Karpas-422 (cell line): Measurements from ENCODE around the gene LRCH2. TPM values are rescaled to one million over a fixed set of nuclear protein-coding genes. Genes with fewer than 3 reads are reported as not detected.
"Not testable (repeated sequence)": the region's sequence is repeated elsewhere in the genome, so short reads cannot be mapped to it uniquely, and the experiment has no call there.

Source experiments
- DNase-seq: peaks from one replicate; pipeline ENCODE4 v3.0.0-alpha.2; 2015
- H2AFZ ChIP-seq: fragments of 200-600 bp; sonication (generic); 2 replicates; pipeline ENCODE4 v1.6.1; 2014; ENCODE audit warnings: antibody characterized with exemption, low read length, mixed read lengths
- H3K27ac ChIP-seq: fragments of 200-600 bp; sonication (generic); 2 replicates; pipeline ENCODE4 v1.5.1; 2014; ENCODE audit warnings: mild to moderate bottlenecking, low read length, moderate library complexity
- H3K27me3 ChIP-seq: fragments of 200-600 bp; sonication (generic); 2 replicates; pipeline ENCODE4 v1.6.1; 2014; ENCODE audit warnings: low read length, mixed read lengths
- H3K36me3 ChIP-seq: fragments of 200-600 bp; sonication (generic); 2 replicates; pipeline ENCODE4 v1.6.1; 2014; ENCODE audit warnings: low read length, mixed read lengths; ENCODE audit not compliant: insufficient read depth
- H3K4me1 ChIP-seq: fragments of 200-600 bp; sonication (generic); 2 replicates; pipeline ENCODE4 v1.6.1; 2014; ENCODE audit warnings: mild to moderate bottlenecking, low read length, mixed read lengths
- H3K4me2 ChIP-seq: fragments of 200-600 bp; sonication (generic); 2 replicates; pipeline ENCODE4 v1.6.1; 2014; ENCODE audit warnings: low read length, low read depth, mild to moderate bottlenecking; ENCODE audit not compliant: poor library complexity, severe bottlenecking
- H3K4me3 ChIP-seq: fragments of 200-600 bp; sonication (generic); 2 replicates; pipeline ENCODE4 v1.5.1; 2014; ENCODE audit warnings: mild to moderate bottlenecking, antibody characterized with exemption, low read length, mixed read lengths
- H3K79me2 ChIP-seq: fragments of 200-600 bp; sonication (generic); 2 replicates; pipeline ENCODE4 v1.6.1; 2014; ENCODE audit warnings: mild to moderate bottlenecking, low read length, mixed read lengths
- H3K9ac ChIP-seq: fragments of 200-600 bp; sonication (generic); 2 replicates; pipeline ENCODE4 v1.6.0; 2014; ENCODE audit warnings: low read length
- H3K9me2 ChIP-seq: fragments of 200-600 bp; sonication (generic), shearing (Covaris generic); replicated peaks from 2 replicates; pipeline ENCODE4 v1.6.0; 2014; ENCODE audit warnings: mild to moderate bottlenecking, low read length, moderate library complexity; ENCODE audit not compliant: insufficient read depth
- H3K9me3 ChIP-seq: fragments of 300-700, 200-600 bp; sonication (generic); 2 replicates; pipeline ENCODE4 v1.6.1; 2014; ENCODE audit warnings: low read length, mixed read lengths
- H4K20me1 ChIP-seq: fragments of 200-600 bp; sonication (generic); 2 replicates; pipeline ENCODE4 v1.6.1; 2014; ENCODE audit warnings: mild to moderate bottlenecking, antibody characterized with exemption, low read length, low read depth; ENCODE audit not compliant: insufficient read depth
- total RNA-seq: library from RNA; depleted of rRNA; stranded (reverse); fragments of >200 nt; shearing (Covaris generic); gene quantifications from 2 replicates; pipeline ENCODE4 v1.2.3, GENCODE V29; 2014; ENCODE audit warnings: low replicate concordance

The LRCH2 gene
- total RNA-seq, 1 experiment from 2014 or later, result not detected

DNA sequence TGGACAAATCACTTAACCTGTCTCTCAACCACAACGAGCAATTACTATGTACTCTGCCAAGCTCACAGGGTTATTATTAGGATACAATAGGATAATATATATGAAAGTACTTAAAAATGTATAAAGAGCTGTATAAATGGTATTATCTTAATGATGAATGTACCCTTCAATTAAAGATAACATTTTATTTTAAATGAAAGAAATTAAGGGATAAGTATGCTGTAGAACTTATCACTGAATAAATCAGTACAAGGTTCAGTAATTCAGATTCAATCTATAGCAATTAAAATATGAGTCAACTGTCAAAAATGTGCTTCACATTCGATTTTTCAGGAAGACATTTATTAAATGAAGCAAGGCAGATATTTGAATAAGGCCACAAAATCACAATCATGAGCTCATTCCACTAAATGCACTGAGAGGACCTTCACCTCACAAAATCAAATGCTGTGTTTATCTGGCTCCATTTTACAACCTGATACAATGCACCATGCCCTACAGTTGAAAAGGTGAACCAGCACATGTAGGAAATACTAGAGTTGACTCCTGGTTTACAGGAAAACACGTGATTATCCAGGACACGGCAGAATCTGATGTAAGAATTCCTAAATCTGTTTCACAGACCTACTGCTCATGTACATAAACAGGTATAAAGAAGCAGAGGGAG, 4.4 kb downstream of the LRCH2 start:
- H3K9ac ChIP-seq, result no peak overlapping the region
- no peaks in the 10 kb centered on the region for H4K20me1 ChIP-seq
- no peaks in the 10 kb centered on the region for H3K9me3 ChIP-seq
- no peak overlapping the region for H3K27ac ChIP-seq
- no peaks in the 10 kb centered on the region for H3K27me3 ChIP-seq
- no peaks in the 10 kb centered on the region for H3K79me2 ChIP-seq
- H3K9me2 ChIP-seq, result no peaks in the 10 kb centered on the region
- H3K4me1 ChIP-seq, result no peaks in the 10 kb centered on the region
- DNase-seq, result no peak
- H3K4me2 ChIP-seq, result no peak overlapping the region
- H3K36me3 ChIP-seq, result no peaks in the 10 kb centered on the region
- no peak overlapping the region for H3K4me3 ChIP-seq
- H2AFZ ChIP-seq, result no peak overlapping the region

DNA sequence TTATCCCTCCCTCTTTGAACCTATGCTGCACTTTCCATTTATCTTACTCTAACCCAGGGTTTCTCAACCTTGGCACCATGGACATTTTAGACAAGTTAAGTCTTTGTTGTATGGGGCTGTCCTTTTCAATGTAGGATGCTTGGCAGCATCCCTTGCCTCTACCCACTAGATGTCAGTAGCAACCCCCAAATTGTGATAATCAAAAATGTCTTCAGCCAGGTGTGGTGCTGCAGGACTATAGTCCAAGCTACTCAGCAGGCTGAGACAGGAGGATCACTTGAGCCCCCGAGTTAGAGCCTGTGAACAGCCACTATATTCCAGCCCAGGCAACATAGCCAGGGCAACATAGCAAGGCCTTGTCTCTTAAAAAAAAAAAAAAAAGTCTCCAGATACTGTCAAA, 7.0 kb downstream of the LRCH2 start:
- Histone ChIP-seq H3K4me3 (no peak overlapping the region), H3K9ac (no peak overlapping the region), H3K4me2 (no peak overlapping the region), H3K4me1 (no peaks in the 10 kb centered on the region), H3K79me2 (no peaks in the 10 kb centered on the region), H3K27ac (no peak overlapping the region), H2AFZ (no peak overlapping the region), H3K27me3 (no peaks in the 10 kb centered on the region), H3K36me3 (no peaks in the 10 kb centered on the region), H3K9me3 (no peaks in the 10 kb centered on the region), H3K9me2 (no peaks in the 10 kb centered on the region), H4K20me1 (no peaks in the 10 kb centered on the region)
- DNase-seq, result peak; percentile 71

DNA sequence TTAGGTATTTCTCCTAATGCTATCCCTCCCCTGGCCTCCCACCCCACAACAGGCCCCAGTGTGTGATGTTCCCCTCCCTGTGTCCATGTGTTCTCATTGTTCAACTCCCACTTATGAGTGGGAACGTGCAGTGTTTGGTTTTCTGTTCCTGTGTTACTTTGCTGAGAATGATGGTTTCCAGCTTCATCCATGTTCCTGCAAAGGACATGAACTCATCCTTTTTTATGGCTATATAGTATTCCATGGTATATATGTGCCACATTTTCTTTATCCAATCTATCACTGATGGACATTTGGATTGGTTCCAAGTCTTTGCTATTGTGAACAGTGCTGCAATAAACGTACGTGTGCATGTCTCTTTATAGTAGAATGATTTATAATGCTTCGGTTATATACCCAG, 16.6 kb downstream of the LRCH2 start:
- not testable (repeated sequence) for DNase-seq

DNA sequence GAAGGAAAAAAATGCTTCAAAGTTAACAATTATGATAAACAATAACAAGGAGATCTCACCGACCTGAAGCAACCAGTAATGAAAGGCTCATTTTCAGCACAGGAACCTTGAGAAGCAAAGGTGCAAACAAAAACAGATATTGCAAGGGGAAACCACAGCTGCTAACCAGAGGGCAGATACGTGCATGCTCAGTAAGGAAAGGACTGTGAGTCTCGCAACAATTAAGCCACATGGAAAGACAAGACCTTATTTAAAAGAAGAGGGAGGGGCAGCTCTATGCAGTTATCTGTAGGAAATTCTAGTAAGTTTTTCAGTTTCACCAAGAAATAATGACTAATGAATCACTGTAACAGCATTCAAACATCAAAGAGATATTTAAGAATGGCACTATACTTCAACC, 19.3 kb downstream of the LRCH2 start:
- H3K27me3 ChIP-seq, result no peaks in the 10 kb centered on the region
- H3K4me3 ChIP-seq, result no peak overlapping the region
- H3K9me3 ChIP-seq, result no peaks in the 10 kb centered on the region
- no peak overlapping the region for H3K4me2 ChIP-seq
- H3K27ac ChIP-seq, result no peak overlapping the region
- no peaks in the 10 kb centered on the region for H3K36me3 ChIP-seq
- H3K9me2 ChIP-seq, result no peaks in the 10 kb centered on the region
- H3K4me1 ChIP-seq, result no peaks in the 10 kb centered on the region
- H3K79me2 ChIP-seq, result no peaks in the 10 kb centered on the region
- H3K9ac ChIP-seq, result no peak overlapping the region
- no peaks in the 10 kb centered on the region for H4K20me1 ChIP-seq
- H2AFZ ChIP-seq, result no peak overlapping the region
- DNase-seq, result no peak

More for the DNA sequence above, 16.6 kb downstream of the LRCH2 start:
- H3K36me3 ChIP-seq, H3K9me2 ChIP-seq, H3K4me3 ChIP-seq, H3K9me3 ChIP-seq, H3K27ac ChIP-seq, H3K4me1 ChIP-seq, H3K9ac ChIP-seq, H3K27me3 ChIP-seq, H4K20me1 ChIP-seq, H3K79me2 ChIP-seq, H3K4me2 ChIP-seq, H2AFZ ChIP-seq: not testable (repeated sequence)

DNA sequence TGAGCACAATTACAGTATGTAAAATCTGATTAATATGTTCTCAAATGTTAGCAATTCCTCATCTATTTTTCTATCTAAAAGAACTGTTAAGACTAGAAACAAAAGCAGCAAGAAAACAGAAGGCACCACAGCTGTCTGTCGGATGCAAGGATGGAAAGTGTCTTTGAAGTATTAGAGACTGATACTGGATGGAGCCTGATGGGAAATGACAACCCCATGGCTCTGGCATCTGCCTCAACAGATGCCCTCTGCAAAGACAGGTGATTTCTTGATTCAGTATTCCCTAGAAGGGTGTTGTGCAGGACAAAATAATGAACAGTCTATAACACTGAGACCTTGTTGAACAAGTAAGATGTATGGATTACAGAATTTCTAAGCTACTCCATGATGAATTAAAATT, 19.7 kb downstream of the LRCH2 start:
- no peak for DNase-seq
- H2AFZ ChIP-seq, result no peak overlapping the region
- no peaks in the 10 kb centered on the region for H3K9me3 ChIP-seq

DNA sequence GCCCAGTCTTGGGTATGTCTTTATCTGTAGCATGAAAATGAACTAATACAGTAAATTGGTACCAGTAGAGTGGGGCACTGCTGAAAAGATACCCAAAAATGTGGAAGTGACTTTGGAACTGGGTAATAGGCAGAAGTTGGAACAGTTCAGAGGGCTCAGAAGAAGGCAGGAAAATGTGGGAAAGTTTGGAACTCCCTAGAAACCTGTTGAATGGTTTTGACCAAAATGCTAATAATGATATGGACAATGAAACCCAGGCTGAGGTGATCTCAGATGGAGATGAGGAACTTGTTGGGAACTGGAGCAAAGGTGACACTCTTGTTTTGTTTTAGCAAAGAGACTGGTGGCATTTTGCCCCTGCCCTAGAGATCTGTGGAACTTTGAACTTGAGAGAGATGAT, 24.3 kb downstream of the LRCH2 start:
- not testable (repeated sequence) for H3K36me3 ChIP-seq, DNase-seq, H3K9me3 ChIP-seq, H3K27me3 ChIP-seq, H3K4me3 ChIP-seq, H3K4me2 ChIP-seq, H2AFZ ChIP-seq, H3K27ac ChIP-seq, H4K20me1 ChIP-seq, H3K9ac ChIP-seq, H3K9me2 ChIP-seq, H3K4me1 ChIP-seq, H3K79me2 ChIP-seq

More for the DNA sequence above, 19.7 kb downstream of the LRCH2 start:
- Histone ChIP-seq H3K27ac (no peak overlapping the region), H3K4me1 (no peaks in the 10 kb centered on the region), H3K27me3 (no peaks in the 10 kb centered on the region), H3K4me2 (no peak overlapping the region), H4K20me1 (no peaks in the 10 kb centered on the region), H3K4me3 (no peak overlapping the region), H3K9me2 (no peaks in the 10 kb centered on the region), H3K79me2 (no peaks in the 10 kb centered on the region), H3K36me3 (no peaks in the 10 kb centered on the region), H3K9ac (no peak overlapping the region)

DNA sequence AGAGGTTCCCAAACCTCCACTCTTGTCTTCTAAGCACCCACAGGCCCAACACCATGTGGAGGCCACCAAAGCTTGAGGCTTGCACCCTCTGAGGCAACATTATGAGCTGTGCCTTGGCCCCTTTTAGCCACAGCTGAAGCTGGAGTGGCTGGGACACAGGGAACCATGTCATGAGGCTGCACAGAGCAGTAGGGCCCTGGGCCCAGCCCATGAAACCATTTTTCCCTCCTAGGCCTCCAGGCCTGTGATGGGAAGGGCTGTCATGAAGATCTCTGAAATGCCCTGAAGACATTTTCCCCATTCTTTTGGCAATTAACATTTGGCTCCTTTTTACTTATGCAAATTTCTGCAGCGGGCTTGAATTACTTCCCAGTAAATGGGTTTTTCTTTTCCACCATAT, 29.9 kb downstream of the LRCH2 start:
- H3K4me3 ChIP-seq, result no peak overlapping the region
- H3K27me3 ChIP-seq, result no peaks in the 10 kb centered on the region
- H3K4me2 ChIP-seq, result no peak overlapping the region
- H3K36me3 ChIP-seq, result no peaks in the 10 kb centered on the region
- no peaks in the 10 kb centered on the region for H3K4me1 ChIP-seq
- H3K79me2 ChIP-seq, result no peaks in the 10 kb centered on the region
- no peak overlapping the region for H3K27ac ChIP-seq
- H3K9ac ChIP-seq, result no peak overlapping the region
- DNase-seq, result no peak
- H3K9me2 ChIP-seq, result no peaks in the 10 kb centered on the region
- no peaks in the 10 kb centered on the region for H3K9me3 ChIP-seq
- H4K20me1 ChIP-seq, result no peaks in the 10 kb centered on the region
- H2AFZ ChIP-seq, result no peak overlapping the region

DNA sequence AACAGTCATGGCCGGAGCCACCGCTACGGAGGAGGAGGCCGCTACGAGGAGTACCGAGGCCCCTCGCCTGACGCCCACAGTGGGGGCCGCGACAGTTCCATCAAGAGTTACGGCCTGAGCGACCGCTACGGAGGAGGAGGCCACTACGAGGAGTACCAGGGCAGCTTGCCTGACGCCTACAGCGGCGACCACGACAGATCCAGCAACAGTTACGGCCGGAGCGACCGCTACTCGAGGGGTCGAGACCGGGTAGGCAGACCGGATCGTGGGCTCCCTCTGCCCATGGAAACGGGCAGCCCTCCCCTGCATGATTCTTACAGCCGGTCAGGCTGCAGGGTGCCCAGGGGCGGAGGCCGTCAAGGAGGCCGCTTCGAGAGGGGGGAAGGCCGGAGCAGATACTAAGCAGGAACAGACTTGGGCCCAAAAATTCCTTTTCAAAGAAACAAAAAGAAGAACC, 41.6 kb downstream of the LRCH2 start:
- no peaks in the 10 kb centered on the region for H3K9me2 ChIP-seq
- no peaks in the 10 kb centered on the region; the same call in 1 of the 2 replicates for H3K9me3 ChIP-seq
- no peak overlapping the region for H3K27ac ChIP-seq
- no peaks in the 10 kb centered on the region for H3K36me3 ChIP-seq
- H3K4me3 ChIP-seq, result no peak overlapping the region
- H3K4me1 ChIP-seq, result no peaks in the 10 kb centered on the region
- H4K20me1 ChIP-seq, result no peaks in the 10 kb centered on the region
- H3K9ac ChIP-seq, result no peak overlapping the region
- no peaks in the 10 kb centered on the region for H3K27me3 ChIP-seq
- no peak overlapping the region for H2AFZ ChIP-seq
- no peak overlapping the region for H3K4me2 ChIP-seq
- no peak for DNase-seq
- no peaks in the 10 kb centered on the region for H3K79me2 ChIP-seq
